ENCODE measurements around the gene FGF12. TPM values are rescaled to one million over a fixed set of nuclear protein-coding genes. Genes with fewer than 3 reads are reported as not detected.

Gene FGF12
- total and polyA plus RNA-seq, 2 of the 13 experiments (the other 11 are each of a cell fraction or from before 2014, with no cell fraction given) = 0.07 TPM; not detected in 1

DNA sequence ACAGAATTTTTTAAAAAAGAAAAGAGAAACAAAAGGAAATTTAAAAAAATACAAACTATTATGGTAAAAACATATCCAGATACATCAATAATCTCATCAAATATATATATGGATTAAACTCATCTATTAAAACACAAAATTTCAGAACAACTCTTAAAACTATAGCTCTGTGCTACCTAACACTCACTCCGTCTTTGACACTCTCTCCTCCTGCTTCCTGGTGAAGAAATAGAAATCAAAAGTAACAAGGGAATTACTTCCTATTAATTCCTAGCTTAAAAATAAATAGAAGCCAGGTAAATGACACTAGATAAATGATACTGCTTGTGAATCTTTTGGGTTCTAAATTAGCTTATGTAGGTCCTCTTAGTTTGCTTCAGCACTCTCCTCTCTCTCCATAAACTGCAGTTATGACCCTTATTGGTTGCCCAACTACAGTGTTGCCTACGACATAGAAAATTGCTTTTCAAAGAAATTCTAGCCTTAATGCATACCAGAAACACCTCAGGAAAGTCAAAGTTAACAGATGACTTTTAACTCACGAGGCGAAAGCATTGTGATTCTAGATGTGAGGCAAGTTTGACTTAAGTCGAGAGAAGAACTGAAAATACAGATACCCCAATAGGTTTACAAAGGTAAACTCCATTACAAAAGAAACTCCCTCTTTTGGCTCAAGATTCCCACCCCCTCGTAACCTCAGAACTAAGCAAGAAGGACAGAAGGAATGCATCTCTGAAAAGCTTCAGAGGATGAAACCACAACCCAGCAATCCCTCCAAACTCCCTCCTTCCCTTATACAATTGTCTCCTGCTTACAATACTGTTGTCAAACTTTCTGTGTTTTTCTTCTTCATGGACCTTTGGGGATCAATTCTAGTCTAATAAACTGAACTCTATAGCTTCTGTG, 394.7 kb downstream of the FGF12 start:
- no peak overlapping the region for H3K27ac ChIP-seq (ENCODE audit: extremely low read length, insufficient read depth, low read length)
- ATAC-seq (no peak), FAIRE-seq (no peak), DNase-seq (ENCODE audit: low spot score) (no peak)
- H3K79me2 ChIP-seq (ENCODE audit: insufficient read depth, low read length) = no peaks in the 10 kb centered on the region
- in situ Hi-C loops (cut with HindIII; ENCODE audit: extremely low pct_ligation_motif_present, low pct_unique_long_range_greater_than_20kb) (no loop called here), intact Hi-C loops (cut with micrococcal nuclease; ENCODE audit: unreplicated experiment) (loop anchor here (10.0 kb wide), 1 partner anchor 1582 kb away; no protein-coding TSS in a partner anchor)
- no peaks in the 10 kb centered on the region for H3K36me3 ChIP-seq (replicated peaks in 1 of 2; ENCODE audit: control insufficient read depth in 1 of 2, insufficient read depth in 2 of 2, low read length in 2 of 2)
- no peaks in the 10 kb centered on the region for H4K20me1 ChIP-seq (ENCODE audit: insufficient read depth, low read length)
- no peak overlapping the region for H3K9ac ChIP-seq (ENCODE audit: insufficient read depth, low read depth, low read length)
- CTCF ChIA-PET (ENCODE audit: low intra/inter-chr PET ratio, low total read pairs) = no interaction called here
- no peak overlapping the region for H3K4me2 ChIP-seq (ENCODE audit: low read depth, low read length)
- H3K27me3 ChIP-seq (ENCODE audit: control insufficient read depth in 1 of 2, insufficient read depth in 2 of 2, low read length in 2 of 2) = no peaks in the 10 kb centered on the region
- no peaks in the 10 kb centered on the region for H3K4me1 ChIP-seq (ENCODE audit: insufficient read depth, low read length)
- H3K9me3 ChIP-seq (ENCODE audit: low read length) = no peaks in the 10 kb centered on the region
- H2AFZ ChIP-seq (ENCODE audit: low read length) = no peak overlapping the region
- POLR2A ChIA-PET = no interaction called here
- BruUV-seq (replicated peaks) = no TSS peak
- H3K4me3 ChIP-seq (replicated peaks in 1 of 3; ENCODE audit: insufficient read depth in 1 of 3, low read depth in 2 of 3, low read length in 3 of 3) = no peak overlapping the region
- 22% methylated on average over 6 of the region's 6 CpGs for WGBS (ENCODE audit: low lambda C conversion rate)
- TF ChIP-seq SP2 (CRISPR knock-in tag; IDR thresholded peaks at IDR 0.05) (no peak), FIP1L1 (IDR thresholded peaks at IDR 0.05; ENCODE audit: borderline replicate concordance, insufficient read depth, low read depth, low read length) (no peak), ZBTB3 (CRISPR knock-in tag; IDR thresholded peaks at IDR 0.05; ENCODE audit: borderline replicate concordance, low read depth) (no peak), ZFX (CRISPR knock-in tag; IDR thresholded peaks at IDR 0.05; ENCODE audit: low read depth) (no peak), BRD4 (CRISPR knock-in tag; IDR thresholded peaks at IDR 0.05) (no peak), ZBTB21 (CRISPR knock-in tag; IDR thresholded peaks at IDR 0.05) (no peak), GTF2F1 (IDR thresholded peaks at IDR 0.05; ENCODE audit: low read length) (no peak), U2AF1 (optimal IDR thresholded peaks at IDR 0.05; ENCODE audit: low read depth, low read length) (no peak)
- TF ChIP-seq, protein P1, sequence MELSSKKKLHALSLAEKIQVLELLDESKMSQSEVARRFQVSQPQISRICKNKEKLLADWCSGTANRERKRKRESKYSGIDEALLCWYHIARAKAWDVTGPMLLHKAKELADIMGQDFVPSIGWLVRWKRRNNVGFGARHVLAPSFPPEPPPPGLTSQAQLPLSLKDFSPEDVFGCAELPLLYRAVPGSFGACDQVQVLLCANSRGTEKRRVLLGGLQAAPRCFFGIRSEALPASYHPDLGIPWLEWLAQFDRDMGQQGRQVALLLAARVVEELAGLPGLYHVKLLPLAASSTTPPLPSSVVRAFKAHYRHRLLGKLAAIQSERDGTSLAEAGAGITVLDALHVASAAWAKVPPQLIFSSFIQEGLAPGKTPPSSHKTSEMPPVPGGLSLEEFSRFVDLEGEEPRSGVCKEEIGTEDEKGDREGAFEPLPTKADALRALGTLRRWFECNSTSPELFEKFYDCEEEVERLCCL (CRISPR knock-in tag; IDR thresholded peaks at IDR 0.05; ENCODE audit: borderline replicate concordance) = no peak
- TF ChIP-seq, protein P2, sequence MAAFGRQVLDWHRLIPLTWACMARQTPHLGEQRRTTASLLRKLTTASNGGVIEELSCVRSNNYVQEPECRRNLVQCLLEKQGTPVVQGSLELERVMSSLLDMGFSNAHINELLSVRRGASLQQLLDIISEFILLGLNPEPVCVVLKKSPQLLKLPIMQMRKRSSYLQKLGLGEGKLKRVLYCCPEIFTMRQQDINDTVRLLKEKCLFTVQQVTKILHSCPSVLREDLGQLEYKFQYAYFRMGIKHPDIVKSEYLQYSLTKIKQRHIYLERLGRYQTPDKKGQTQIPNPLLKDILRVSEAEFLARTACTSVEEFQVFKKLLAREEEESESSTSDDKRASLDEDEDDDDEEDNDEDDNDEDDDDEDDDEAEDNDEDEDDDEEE (CRISPR knock-in tag; IDR thresholded peaks at IDR 0.05) = no peak
- TF ChIP-seq, protein P3, sequence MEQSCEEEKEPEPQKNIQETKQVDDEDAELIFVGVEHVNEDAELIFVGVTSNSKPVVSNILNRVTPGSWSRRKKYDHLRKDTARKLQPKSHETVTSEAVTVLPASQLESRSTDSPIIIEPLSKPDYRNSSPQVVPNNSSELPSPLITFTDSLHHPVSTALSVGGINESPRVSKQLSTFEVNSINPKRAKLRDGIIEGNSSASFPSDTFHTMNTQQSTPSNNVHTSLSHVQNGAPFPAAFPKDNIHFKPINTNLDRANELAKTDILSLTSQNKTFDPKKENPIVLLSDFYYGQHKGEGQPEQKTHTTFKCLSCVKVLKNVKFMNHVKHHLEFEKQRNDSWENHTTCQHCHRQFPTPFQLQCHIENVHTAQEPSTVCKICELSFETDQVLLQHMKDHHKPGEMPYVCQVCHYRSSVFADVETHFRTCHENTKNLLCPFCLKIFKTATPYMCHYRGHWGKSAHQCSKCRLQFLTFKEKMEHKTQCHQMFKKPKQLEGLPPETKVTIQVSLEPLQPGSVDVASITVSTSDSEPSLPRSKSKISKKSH (CRISPR knock-in tag; IDR thresholded peaks at IDR 0.05; ENCODE audit: borderline replicate concordance) = no peak
- TF ChIP-seq, protein P4, sequence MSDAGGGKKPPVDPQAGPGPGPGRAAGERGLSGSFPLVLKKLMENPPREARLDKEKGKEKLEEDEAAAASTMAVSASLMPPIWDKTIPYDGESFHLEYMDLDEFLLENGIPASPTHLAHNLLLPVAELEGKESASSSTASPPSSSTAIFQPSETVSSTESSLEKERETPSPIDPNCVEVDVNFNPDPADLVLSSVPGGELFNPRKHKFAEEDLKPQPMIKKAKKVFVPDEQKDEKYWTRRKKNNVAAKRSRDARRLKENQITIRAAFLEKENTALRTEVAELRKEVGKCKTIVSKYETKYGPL (CRISPR knock-in tag; IDR thresholded peaks at IDR 0.05) = no peak

Data from HepG2 (cell line).